H9 (cell line): ENCODE results near the gene LETM1. TPM values are rescaled to one million over a fixed set of nuclear protein-coding genes. Genes with fewer than 3 reads are reported as not detected.

ENCODE experiments used
- DNase-seq: peaks from one replicate; pipeline ENCODE4 v3.0.0-alpha.2; 2017
- H2AFZ ChIP-seq: one replicate; pipeline ENCODE4 v1.6.1; 2013; ENCODE audit warnings: mild to moderate bottlenecking, low read length, control low read depth, moderate library complexity
- H2AK5ac ChIP-seq: 2 replicates; pipeline ENCODE4 v1.6.1; 2013; ENCODE audit warnings: low read length, control low read depth, mixed read lengths; ENCODE audit not compliant: insufficient read length
- H2BK120ac ChIP-seq: one replicate; pipeline ENCODE4 v1.6.1; 2013; ENCODE audit warnings: low read depth, mild to moderate bottlenecking, low read length, control low read depth, inconsistent platforms; ENCODE audit not compliant: poor library complexity, severe bottlenecking
- H2BK12ac ChIP-seq: 2 replicates; pipeline ENCODE4 v1.6.1; 2013; ENCODE audit warnings: low read length, control low read depth, mixed read lengths, low read depth; ENCODE audit not compliant: insufficient read length
- H2BK15ac ChIP-seq: 2 replicates; pipeline ENCODE4 v1.6.1; 2013; ENCODE audit warnings: low read depth, low read length, control low read depth
- H2BK20ac ChIP-seq: one replicate; pipeline ENCODE4 v1.6.1; 2013; ENCODE audit warnings: low read depth, mild to moderate bottlenecking, low read length, control low read depth, inconsistent platforms; ENCODE audit not compliant: poor library complexity, severe bottlenecking
- H2BK5ac ChIP-seq: 2 replicates; pipeline ENCODE4 v1.6.1; 2013; ENCODE audit warnings: low read length, control low read depth, mixed read lengths; ENCODE audit not compliant: insufficient read length
- H3K14ac ChIP-seq: 2 replicates; pipeline ENCODE4 v1.6.1; 2013; ENCODE audit warnings: low read length, control low read depth; ENCODE audit not compliant: insufficient read depth
- H3K18ac ChIP-seq: 2 replicates; pipeline ENCODE4 v1.6.1; 2013; ENCODE audit warnings: low read depth, mild to moderate bottlenecking, mixed read lengths, low read length, control low read depth; ENCODE audit not compliant: insufficient read length
- H3K23ac ChIP-seq: 2 replicates; pipeline ENCODE4 v1.6.1; 2013; ENCODE audit warnings: low read length, control low read depth, mixed read lengths, low read depth; ENCODE audit not compliant: insufficient read length
- H3K23me2 ChIP-seq: 2 replicates; pipeline ENCODE4 v1.6.1; 2013; ENCODE audit warnings: low read depth, mild to moderate bottlenecking, mixed read lengths, low read length, control low read depth; ENCODE audit not compliant: insufficient read length, poor library complexity, severe bottlenecking
- H3K27ac ChIP-seq: 2 replicates; pipeline ENCODE4 v1.5.1; 2013; ENCODE audit warnings: low read length, control low read depth, mixed read lengths, low read depth; ENCODE audit not compliant: insufficient read length
- H3K27me3 ChIP-seq: 2 replicates; pipeline ENCODE4 v1.6.1; 2013; ENCODE audit warnings: low read length, control low read depth, inconsistent platforms; ENCODE audit not compliant: insufficient read depth
- H3K4ac ChIP-seq: 2 replicates; pipeline ENCODE4 v1.6.1; 2013; ENCODE audit warnings: low read depth, mild to moderate bottlenecking, control low read depth, inconsistent platforms, low read length, moderate library complexity
- H3K4me1 ChIP-seq: 2 replicates; pipeline ENCODE4 v1.6.1; 2013; ENCODE audit warnings: low read length, control low read depth, inconsistent platforms; ENCODE audit not compliant: insufficient read depth
- H3K4me2 ChIP-seq: 2 replicates; pipeline ENCODE4 v1.6.1; 2013; ENCODE audit warnings: low read length, control low read depth, mixed read lengths; ENCODE audit not compliant: insufficient read length, insufficient read depth
- H3K56ac ChIP-seq: 2 replicates; pipeline ENCODE4 v1.6.1; 2013; ENCODE audit warnings: low read depth, mild to moderate bottlenecking, mixed read lengths, low read length, control low read depth; ENCODE audit not compliant: insufficient read length
- H3K79me1 ChIP-seq: 2 replicates; pipeline ENCODE4 v1.6.1; 2013; ENCODE audit warnings: low read depth, mild to moderate bottlenecking, moderate library complexity, low read length, control low read depth, inconsistent platforms; ENCODE audit not compliant: insufficient read depth, poor library complexity, severe bottlenecking
- H3K79me2 ChIP-seq: 2 replicates; pipeline ENCODE4 v1.6.1; 2013; ENCODE audit warnings: low read length, control low read depth, inconsistent platforms; ENCODE audit not compliant: insufficient read depth
- H3K9ac ChIP-seq: 2 replicates; pipeline ENCODE4 v1.6.1; 2013; ENCODE audit warnings: low read length, control low read depth, mixed read lengths; ENCODE audit not compliant: insufficient read length; ENCODE audit errors: extremely low read depth
- H3K9me3 ChIP-seq: one replicate; pipeline ENCODE4 v1.6.1; 2013; ENCODE audit warnings: low read depth, low read length, inconsistent platforms; ENCODE audit not compliant: control insufficient read depth
- H3T11ph ChIP-seq: one replicate; pipeline ENCODE4 v1.6.1; 2013; ENCODE audit warnings: mild to moderate bottlenecking, low read length, control low read depth, inconsistent platforms
- H4K20me1 ChIP-seq: one replicate; pipeline ENCODE4 v1.6.1; 2013; ENCODE audit not compliant: control insufficient read depth, insufficient read length, insufficient read depth
- H4K5ac ChIP-seq: 2 replicates; pipeline ENCODE4 v1.6.1; 2013; ENCODE audit warnings: low read depth, mild to moderate bottlenecking, mixed read lengths, low read length, control low read depth; ENCODE audit not compliant: insufficient read length
- H4K8ac ChIP-seq: replicated peaks from 2 replicates; pipeline ENCODE4 v1.6.1; 2013; ENCODE audit warnings: low read length, control low read depth, mixed read lengths, low read depth; ENCODE audit not compliant: insufficient read length
- H4K91ac ChIP-seq: 2 replicates; pipeline ENCODE4 v1.6.1; 2013; ENCODE audit warnings: low read depth, mild to moderate bottlenecking, moderate library complexity, mixed read lengths, low read length, control low read depth; ENCODE audit not compliant: insufficient read length
- H3K27ac Mint-ChIP-seq, 3 experiments: 2 replicates in 2 of 3; 3 replicates in 1 of 3; pipeline ENCODE4 v1.8.0; 2020 to 2021; ENCODE audit warnings: mixed read lengths in 3 of 3, mild to moderate bottlenecking in 1 of 3, moderate library complexity in 1 of 3
- H3K27me3 Mint-ChIP-seq: 2 replicates; pipeline ENCODE4 v1.8.0; 2021; ENCODE audit warnings: low read depth, mild to moderate bottlenecking, moderate library complexity, mixed read lengths
- H3K36me3 Mint-ChIP-seq, 3 experiments: 2 replicates in 2 of 3; 3 replicates in 1 of 3; pipeline ENCODE4 v1.8.0; 2020 to 2021; ENCODE audit warnings: low read depth in 3 of 3, mixed read lengths in 3 of 3; ENCODE audit not compliant: insufficient read depth in 1 of 3
- H3K4me1 Mint-ChIP-seq, 2 experiments: 2 replicates each; pipeline ENCODE4 v1.8.0; 2020; ENCODE audit warnings: mixed read lengths in 2 of 2
- H3K4me3 Mint-ChIP-seq, 2 experiments: 2 replicates in 1 of 2; 3 replicates in 1 of 2; pipeline ENCODE4 v1.8.0; 2020 to 2021; ENCODE audit warnings: mild to moderate bottlenecking in 2 of 2, mixed read lengths in 2 of 2, moderate library complexity in 1 of 2
- H3K9me3 Mint-ChIP-seq, 2 experiments: 2 replicates in 1 of 2; 3 replicates in 1 of 2; pipeline ENCODE4 v1.8.0; 2020; ENCODE audit warnings: mild to moderate bottlenecking in 2 of 2, mixed read lengths in 2 of 2, moderate library complexity in 1 of 2
- WGBS: extraction: QIAGEN DNeasy Blood & Tissue Kit; methylation state at CpG from one replicate; pipeline ENCODE4 v1.1.7; 2013; ENCODE audit warnings: missing lambda C conversion rate, low lambda C conversion rate, mixed read lengths; ENCODE audit not compliant: insufficient read length; ENCODE audit errors: extremely low coverage; 5-methylcytosine and 5-hydroxymethylcytosine counted together
- total RNA-seq: library from RNA; stranded (reverse); gene quantifications from 2 replicates; pipeline ENCODE4 v1.2.1, GENCODE V29; 2021
- TF ChIP-seq, protein P1 (sequence below): fragments of 200-600 bp; sonication (generic); conservative IDR thresholded peaks from 3 replicates; pipeline ENCODE4 v1.8.0; 2021; ENCODE audit warnings: antibody characterized with exemption, mild to moderate bottlenecking

The LETM1 gene
- total RNA-seq, 1 experiment from 2014 or later = 43.4 TPM

- no peaks in the 10 kb centered on the region for H3K9me3 Mint-ChIP-seq
- Histone ChIP-seq H3K79me1 (no peaks in the 10 kb centered on the region), H2AK5ac (no peak overlapping the region), H3K4ac (no peak overlapping the region), H3K79me2 (no peaks in the 10 kb centered on the region), H4K8ac (no peak overlapping the region), H3K4me1 (no peaks in the 10 kb centered on the region), H2BK20ac (no peak overlapping the region), H3K23me2 (no peaks in the 10 kb centered on the region), H3T11ph (no peak overlapping the region), H3K9me3 (no peaks in the 10 kb centered on the region), H2AFZ (no peak overlapping the region), H3K14ac (no peak overlapping the region; the same call in 1 of the 2 replicates), H2BK12ac (no peak overlapping the region), H3K23ac (no peak overlapping the region), H3K4me2 (no peak overlapping the region), H2BK5ac (no peak overlapping the region), H2BK120ac (no peak overlapping the region), H2BK15ac (no peak overlapping the region), H3K27ac (no peak overlapping the region), H3K56ac (no peak overlapping the region), H4K20me1 (no peaks in the 10 kb centered on the region), H3K27me3 (no peaks in the 10 kb centered on the region), H4K5ac (no peak overlapping the region), H4K91ac (no peak overlapping the region), H3K18ac (no peak overlapping the region), H3K9ac (no peak overlapping the region)
- H3K27ac Mint-ChIP-seq = no peak overlapping the region
- H3K27me3 Mint-ChIP-seq = no peaks in the 10 kb centered on the region
- peaks cover 8 to 23% (median 16%) of the 10 kb centered on the region in 3 experiments; a peak in 6 of 7 replicates for H3K36me3 Mint-ChIP-seq
- no peak overlapping the region for H3K4me3 Mint-ChIP-seq
- WGBS = no CpG with 5 or more reads among the region's 10 CpGs
- TF ChIP-seq, protein P1, sequence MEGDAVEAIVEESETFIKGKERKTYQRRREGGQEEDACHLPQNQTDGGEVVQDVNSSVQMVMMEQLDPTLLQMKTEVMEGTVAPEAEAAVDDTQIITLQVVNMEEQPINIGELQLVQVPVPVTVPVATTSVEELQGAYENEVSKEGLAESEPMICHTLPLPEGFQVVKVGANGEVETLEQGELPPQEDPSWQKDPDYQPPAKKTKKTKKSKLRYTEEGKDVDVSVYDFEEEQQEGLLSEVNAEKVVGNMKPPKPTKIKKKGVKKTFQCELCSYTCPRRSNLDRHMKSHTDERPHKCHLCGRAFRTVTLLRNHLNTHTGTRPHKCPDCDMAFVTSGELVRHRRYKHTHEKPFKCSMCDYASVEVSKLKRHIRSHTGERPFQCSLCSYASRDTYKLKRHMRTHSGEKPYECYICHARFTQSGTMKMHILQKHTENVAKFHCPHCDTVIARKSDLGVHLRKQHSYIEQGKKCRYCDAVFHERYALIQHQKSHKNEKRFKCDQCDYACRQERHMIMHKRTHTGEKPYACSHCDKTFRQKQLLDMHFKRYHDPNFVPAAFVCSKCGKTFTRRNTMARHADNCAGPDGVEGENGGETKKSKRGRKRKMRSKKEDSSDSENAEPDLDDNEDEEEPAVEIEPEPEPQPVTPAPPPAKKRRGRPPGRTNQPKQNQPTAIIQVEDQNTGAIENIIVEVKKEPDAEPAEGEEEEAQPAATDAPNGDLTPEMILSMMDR = no peak
- no peak for DNase-seq
- 0 out of 4 replicates have a peak, but pooled peaks cover 0 to 3% of the 10 kb centered on the region in 2 experiments for H3K4me1 Mint-ChIP-seq
Measured at GRCh38 chr4:1810765-1811164, 45.2 kb downstream of the LETM1 start.
